Parathyroid adenoma (tissue), 2 donors: ENCODE data around the gene TGFA.

Experiments
- H2AFZ ChIP-seq: fragments of 300-600 bp; sonication (generic); one replicate; pipeline ENCODE4 v1.7.0; 2017; ENCODE audit warnings: antibody characterized with exemption, mild to moderate bottlenecking
- H3K27ac ChIP-seq: fragments of 300-600 bp; sonication (generic); one replicate; pipeline ENCODE4 v1.7.0; 2017
- H3K27me3 ChIP-seq: fragments of 300-600 bp; sonication (generic); one replicate; pipeline ENCODE4 v1.7.0; 2017; ENCODE audit warnings: low read length; ENCODE audit not compliant: control insufficient read depth, insufficient read depth
- H3K36me3 ChIP-seq: fragments of 300-600 bp; sonication (generic); one replicate; pipeline ENCODE4 v1.7.0; 2017; ENCODE audit warnings: low read length; ENCODE audit not compliant: control insufficient read depth, insufficient read depth
- H3K4me1 ChIP-seq: fragments of 300-600 bp; sonication (generic); one replicate; pipeline ENCODE4 v1.7.0; 2017; ENCODE audit warnings: control low read depth
- H3K4me2 ChIP-seq: fragments of 300-600 bp; sonication (generic); one replicate; pipeline ENCODE4 v1.7.0; 2017; ENCODE audit warnings: low read length
- H3K4me3 ChIP-seq: fragments of 300-600 bp; sonication (generic); one replicate; pipeline ENCODE4 v1.7.0; 2017; ENCODE audit warnings: low read depth, low read length
- H3K79me2 ChIP-seq: fragments of 300-600 bp; sonication (generic); one replicate; pipeline ENCODE4 v1.7.0; 2017; ENCODE audit warnings: control low read depth
- H3K9ac ChIP-seq: fragments of 300-600 bp; sonication (generic); one replicate; pipeline ENCODE4 v1.7.0; 2017; ENCODE audit warnings: mild to moderate bottlenecking
- H3K9me3 ChIP-seq: fragments of 300-600 bp; sonication (generic); one replicate; pipeline ENCODE4 v1.7.0; 2017; ENCODE audit warnings: low read length; ENCODE audit not compliant: control insufficient read depth
- CTCF ChIP-seq: fragments of 300-600 bp; sonication (generic); IDR thresholded peaks from one replicate; pipeline ENCODE4 v1.7.0; 2017; ENCODE audit warnings: antibody characterized with exemption, mild to moderate bottlenecking
- donor health status: primary hyperparathyroidism.

The TGFA gene

GRCh38 chr2:70496819-70497218 is 56.8 kb downstream of the TGFA start:
- Histone ChIP-seq H3K9ac (no peak overlapping the region), H3K36me3 (no peaks in the 10 kb centered on the region), H3K79me2 (no peaks in the 10 kb centered on the region), H3K4me2 (no peak overlapping the region), H3K4me3 (no peak overlapping the region), H3K4me1 (peaks cover 3% of the 10 kb centered on the region), H3K27me3 (no peaks in the 10 kb centered on the region), H3K27ac (no peak overlapping the region), H3K9me3 (no peaks in the 10 kb centered on the region), H2AFZ (no peak overlapping the region)
- TF ChIP-seq CTCF, result no peak

DNA sequence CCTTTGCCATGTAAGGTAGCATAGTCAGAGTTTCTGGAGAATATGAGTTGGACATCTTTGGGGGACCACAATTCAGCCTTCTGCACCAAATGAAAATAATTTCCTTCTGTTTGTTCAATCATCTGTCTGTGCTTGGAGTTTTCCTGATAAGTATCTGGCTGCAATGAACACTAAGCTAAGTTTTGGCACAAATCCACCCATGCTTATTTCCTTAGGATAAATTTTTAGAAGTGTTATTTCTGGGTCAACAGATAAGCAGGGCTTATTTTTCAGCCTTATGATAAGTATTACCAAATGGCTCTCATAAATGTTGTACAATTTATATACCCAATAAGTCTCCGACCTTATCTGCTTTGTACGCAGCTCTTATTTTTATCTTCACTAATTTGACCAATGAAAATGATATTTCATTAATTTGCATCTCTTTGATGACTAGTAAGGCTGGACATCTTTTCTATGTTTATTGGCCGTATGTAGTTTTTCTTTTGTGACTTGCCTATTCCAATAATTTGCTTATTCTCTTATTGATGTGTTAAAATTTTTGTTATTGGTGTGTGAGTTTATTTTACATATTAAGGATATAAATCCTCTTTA is 59.2 kb downstream of the TGFA start:
- Histone ChIP-seq H3K36me3 (no peaks in the 10 kb centered on the region), H2AFZ (no peak overlapping the region), H3K4me1 (peaks cover 3% of the 10 kb centered on the region), H3K9ac (no peak overlapping the region), H3K27ac (no peak overlapping the region), H3K4me2 (no peak overlapping the region), H3K79me2 (no peaks in the 10 kb centered on the region), H3K9me3 (no peaks in the 10 kb centered on the region), H3K4me3 (no peak overlapping the region), H3K27me3 (no peaks in the 10 kb centered on the region)
- TF ChIP-seq CTCF, result no peak

- H2AFZ ChIP-seq, result no peak overlapping the region
- no peaks in the 10 kb centered on the region for H3K79me2 ChIP-seq
- no peaks in the 10 kb centered on the region for H3K27me3 ChIP-seq
- peaks cover 3% of the 10 kb centered on the region for H3K4me1 ChIP-seq
- no peak overlapping the region for H3K27ac ChIP-seq
- H3K4me2 ChIP-seq, result no peak overlapping the region
- no peak for TF ChIP-seq CTCF
- no peaks in the 10 kb centered on the region for H3K9me3 ChIP-seq
- no peak overlapping the region for H3K9ac ChIP-seq
- no peaks in the 10 kb centered on the region for H3K36me3 ChIP-seq
- no peak overlapping the region for H3K4me3 ChIP-seq
Measured at GRCh38 chr2:70490381-70490780, 63.2 kb downstream of the TGFA start.

- no peaks in the 10 kb centered on the region for H3K27me3 ChIP-seq
- H3K4me3 ChIP-seq, result no peak overlapping the region
- H3K9ac ChIP-seq, result no peak overlapping the region
- no peak overlapping the region for H3K4me2 ChIP-seq
- no peaks in the 10 kb centered on the region for H3K79me2 ChIP-seq
- H2AFZ ChIP-seq, result no peak overlapping the region
- TF ChIP-seq CTCF, result no peak
- no peak overlapping the region for H3K27ac ChIP-seq
- H3K9me3 ChIP-seq, result no peaks in the 10 kb centered on the region
- peaks cover 2% of the 10 kb centered on the region for H3K4me1 ChIP-seq
- H3K36me3 ChIP-seq, result no peaks in the 10 kb centered on the region
Measured at GRCh38 chr2:70489165-70489564, 64.5 kb downstream of the TGFA start.

- Histone ChIP-seq H3K4me3 (no peak overlapping the region), H3K9me3 (no peaks in the 10 kb centered on the region), H3K27me3 (no peaks in the 10 kb centered on the region), H3K4me2 (no peak overlapping the region), H3K9ac (no peak overlapping the region), H3K4me1 (no peaks in the 10 kb centered on the region), H3K79me2 (no peaks in the 10 kb centered on the region), H3K27ac (no peak overlapping the region), H3K36me3 (no peaks in the 10 kb centered on the region), H2AFZ (no peak overlapping the region)
- TF ChIP-seq CTCF, result no peak
Measured at GRCh38 chr2:70484086-70484485, 69.5 kb downstream of the TGFA start.
